ENCODE data around the gene RALGAPA2. TPM values are rescaled to one million over a fixed set of nuclear protein-coding genes. Genes with fewer than 3 reads are reported as not detected.

RALGAPA2 gene
- total RNA-seq, 4 donors from 2014 or later, result 20.5 to 42.9 (median 29.6) TPM

GRCh38 chr20:20414640-20415220, 297.7 kb downstream of the RALGAPA2 start:
- no peaks in the 10 kb centered on the region for H3K9me3 ChIP-seq
- peaks cover 0 to 7% (median 0%) of the 10 kb centered on the region in 4 donors for H3K4me1 ChIP-seq
- no peaks in the 10 kb centered on the region for H3K27me3 ChIP-seq
- no peak for TF ChIP-seq CTCF (IDR thresholded peaks at IDR 0.05)
- no peak for TF ChIP-seq POLR2A (IDR thresholded peaks at IDR 0.05)
- no peak for TF ChIP-seq EP300 (IDR thresholded peaks at IDR 0.05)
- 49 to 59% methylated on average over 5 of the region's 5 CpGs for WGBS, 2 donors
- no peak for DNase-seq (ENCODE audit: low spot score in 2 of 2)
- H3K36me3 ChIP-seq, result peaks cover 0 to 9% (median 0%) of the 10 kb centered on the region in 3 donors
- H3K4me3 ChIP-seq, result no peak overlapping the region
- no peak overlapping the region for H3K27ac ChIP-seq

- H3K4me1 ChIP-seq, result peaks cover 0 to 7% (median 0%) of the 10 kb centered on the region in 4 donors
- H3K27me3 ChIP-seq, result no peaks in the 10 kb centered on the region
- H3K4me3 ChIP-seq, result no peak overlapping the region
- 72 to 85% methylated on average over 6 to 14 of the region's 21 CpGs for WGBS, 2 donors
- no peak for TF ChIP-seq EP300 (IDR thresholded peaks at IDR 0.05)
- no peak for TF ChIP-seq POLR2A (IDR thresholded peaks at IDR 0.05)
- no peak for TF ChIP-seq CTCF (IDR thresholded peaks at IDR 0.05)
- no peak overlapping the region for H3K27ac ChIP-seq
- H3K9me3 ChIP-seq, result no peaks in the 10 kb centered on the region
- DNase-seq (ENCODE audit: low spot score in 2 of 2), result no peak
- peaks cover 0 to 9% (median 0%) of the 10 kb centered on the region in 3 donors for H3K36me3 ChIP-seq
Measured at GRCh38 chr20:20413810-20414281, 298.6 kb downstream of the RALGAPA2 start.

- H3K9me3 ChIP-seq, result no peaks in the 10 kb centered on the region
- no peaks in the 10 kb centered on the region for H3K27me3 ChIP-seq
- H3K27ac ChIP-seq, result no peak overlapping the region
- no peak for DNase-seq (ENCODE audit: low spot score in 2 of 2)
- no peak overlapping the region for H3K4me3 ChIP-seq
- H3K4me1 ChIP-seq, result peaks cover 0 to 7% (median 3%) of the 10 kb centered on the region in 4 donors
- TF ChIP-seq EP300 (IDR thresholded peaks at IDR 0.05), result no peak
- no peak for TF ChIP-seq CTCF (IDR thresholded peaks at IDR 0.05)
- TF ChIP-seq POLR2A (IDR thresholded peaks at IDR 0.05), result no peak
- no peaks in the 10 kb centered on the region for H3K36me3 ChIP-seq
- 61 to 73% methylated on average over 9 of the region's 9 CpGs for WGBS, 2 donors
Measured at GRCh38 chr20:20412750-20413149, 299.7 kb downstream of the RALGAPA2 start.

- no peak overlapping the region for H3K27ac ChIP-seq
- H3K27me3 ChIP-seq, result no peaks in the 10 kb centered on the region
- DNase-seq (ENCODE audit: low spot score in 2 of 2), result no peak
- peaks cover 0 to 7% (median 3%) of the 10 kb centered on the region in 4 donors for H3K4me1 ChIP-seq
- no peak overlapping the region for H3K4me3 ChIP-seq
- no peaks in the 10 kb centered on the region for H3K9me3 ChIP-seq
- H3K36me3 ChIP-seq, result no peaks in the 10 kb centered on the region
- WGBS, 2 donors, result 89 to 91% methylated on average over 17 of the region's 17 CpGs
- no peak for TF ChIP-seq POLR2A (IDR thresholded peaks at IDR 0.05)
- no peak for TF ChIP-seq EP300 (IDR thresholded peaks at IDR 0.05)
- no peak for TF ChIP-seq CTCF (IDR thresholded peaks at IDR 0.05)
Measured at GRCh38 chr20:20411836-20412235, 300.6 kb downstream of the RALGAPA2 start.

GRCh38 chr20:20411402-20411801, 301.0 kb downstream of the RALGAPA2 start:
- no peaks in the 10 kb centered on the region for H3K36me3 ChIP-seq
- TF ChIP-seq CTCF (IDR thresholded peaks at IDR 0.05) (no peak), POLR2A (IDR thresholded peaks at IDR 0.05) (no peak), EP300 (IDR thresholded peaks at IDR 0.05) (no peak)
- H3K9me3 ChIP-seq, result no peaks in the 10 kb centered on the region
- no peaks in the 10 kb centered on the region for H3K27me3 ChIP-seq
- H3K27ac ChIP-seq, result no peak overlapping the region
- peaks cover 0 to 7% (median 3%) of the 10 kb centered on the region in 4 donors for H3K4me1 ChIP-seq
- H3K4me3 ChIP-seq, result no peak overlapping the region
- 80 to 86% methylated on average over 12 of the region's 12 CpGs for WGBS, 2 donors
- no peak for DNase-seq (ENCODE audit: low spot score in 2 of 2)

Measured in tibial nerve (tissue), 4 donors.